Measurements from ENCODE around the gene ANXA9. TPM values are rescaled to one million over a fixed set of nuclear protein-coding genes. Genes with fewer than 3 reads are reported as not detected.

Gene ANXA9
- total RNA-seq, 1 donor from 2014 or later, result 0.49 TPM

DNA sequence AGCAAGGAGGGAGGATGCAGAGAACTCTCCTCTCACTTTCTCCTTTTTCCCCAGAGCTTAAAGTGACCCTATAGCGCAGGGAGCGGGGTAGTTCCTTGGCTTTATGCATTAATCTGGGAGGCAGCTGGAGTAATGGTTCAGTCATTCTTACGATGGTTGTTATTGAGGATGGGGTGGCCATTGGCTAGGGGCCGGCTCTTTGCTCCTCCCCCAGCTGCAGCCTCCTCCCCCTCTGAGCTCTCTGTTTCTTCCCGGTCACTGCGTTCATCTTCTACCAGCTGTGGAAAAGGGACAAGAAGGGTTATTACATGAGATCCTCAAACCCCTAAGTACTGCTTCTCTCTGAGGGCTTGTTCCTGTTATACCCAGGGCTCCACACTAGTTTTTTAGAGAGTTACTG lies 16.1 kb upstream of the ANXA9 start:
- intact Hi-C loops (cut with DNase I), result no loop called here
- H3K4me3 ChIP-seq, result no peak overlapping the region
- H3K27me3 ChIP-seq, result no peaks in the 10 kb centered on the region
- peaks cover 17% of the 10 kb centered on the region for H3K4me1 ChIP-seq
- TF ChIP-seq POLR2AphosphoS5 (IDR thresholded peaks at IDR 0.05; ENCODE audit: insufficient read depth in 1 of 2, low read depth in 1 of 2), result no peak
- no peak for TF ChIP-seq POLR2A (IDR thresholded peaks at IDR 0.05)
- TF ChIP-seq, protein P1, sequence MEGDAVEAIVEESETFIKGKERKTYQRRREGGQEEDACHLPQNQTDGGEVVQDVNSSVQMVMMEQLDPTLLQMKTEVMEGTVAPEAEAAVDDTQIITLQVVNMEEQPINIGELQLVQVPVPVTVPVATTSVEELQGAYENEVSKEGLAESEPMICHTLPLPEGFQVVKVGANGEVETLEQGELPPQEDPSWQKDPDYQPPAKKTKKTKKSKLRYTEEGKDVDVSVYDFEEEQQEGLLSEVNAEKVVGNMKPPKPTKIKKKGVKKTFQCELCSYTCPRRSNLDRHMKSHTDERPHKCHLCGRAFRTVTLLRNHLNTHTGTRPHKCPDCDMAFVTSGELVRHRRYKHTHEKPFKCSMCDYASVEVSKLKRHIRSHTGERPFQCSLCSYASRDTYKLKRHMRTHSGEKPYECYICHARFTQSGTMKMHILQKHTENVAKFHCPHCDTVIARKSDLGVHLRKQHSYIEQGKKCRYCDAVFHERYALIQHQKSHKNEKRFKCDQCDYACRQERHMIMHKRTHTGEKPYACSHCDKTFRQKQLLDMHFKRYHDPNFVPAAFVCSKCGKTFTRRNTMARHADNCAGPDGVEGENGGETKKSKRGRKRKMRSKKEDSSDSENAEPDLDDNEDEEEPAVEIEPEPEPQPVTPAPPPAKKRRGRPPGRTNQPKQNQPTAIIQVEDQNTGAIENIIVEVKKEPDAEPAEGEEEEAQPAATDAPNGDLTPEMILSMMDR (IDR thresholded peaks at IDR 0.05), result no peak
- H3K27ac ChIP-seq, result no peak overlapping the region
- no peaks in the 10 kb centered on the region for H3K9me3 ChIP-seq
- peaks cover 0 to 73% of the 10 kb centered on the region in 2 donors for H3K36me3 ChIP-seq
- no peak for DNase-seq (ENCODE audit: extremely low spot score in 2 of 2)

DNA sequence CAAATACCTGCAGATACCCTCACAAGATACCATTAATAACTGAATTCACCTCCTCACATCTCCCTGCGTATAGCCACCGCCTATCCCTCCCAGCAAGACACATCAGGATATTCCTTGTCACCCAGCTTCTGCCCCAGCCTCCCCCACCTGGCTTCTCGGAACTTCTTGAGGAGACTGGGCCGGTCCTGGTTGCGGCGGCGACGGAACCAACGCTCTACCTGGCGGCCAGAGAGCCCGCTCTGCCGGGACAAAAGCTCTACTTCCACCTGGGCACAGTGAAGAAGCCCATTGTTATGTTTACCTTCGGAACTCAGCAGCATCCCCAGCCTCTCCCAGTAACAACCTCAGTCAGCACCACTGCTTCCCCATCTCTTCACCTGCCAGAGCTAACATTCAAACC lies 14.2 kb upstream of the ANXA9 start:
- no peak for DNase-seq (ENCODE audit: extremely low spot score in 2 of 2)
- Histone ChIP-seq H3K9me3 (no peaks in the 10 kb centered on the region), H3K4me3 (no peak overlapping the region), H3K27me3 (no peaks in the 10 kb centered on the region), H3K36me3 (peaks cover 0 to 53% of the 10 kb centered on the region in 2 donors), H3K4me1 (peaks cover 36% of the 10 kb centered on the region), H3K27ac (no peak overlapping the region)
- intact Hi-C loops (cut with DNase I), result no loop called here
- TF ChIP-seq, protein P1 (IDR thresholded peaks at IDR 0.05), result no peak
- no peak for TF ChIP-seq POLR2A (IDR thresholded peaks at IDR 0.05)
- TF ChIP-seq POLR2AphosphoS5 (IDR thresholded peaks at IDR 0.05; ENCODE audit: insufficient read depth in 1 of 2, low read depth in 1 of 2), result no peak

GRCh38 chr1:150968491-150968890 lies 13.6 kb upstream of the ANXA9 start:
- intact Hi-C loops (cut with DNase I), result no loop called here
- H3K4me1 ChIP-seq, result peaks cover 42% of the 10 kb centered on the region
- no peak for TF ChIP-seq POLR2AphosphoS5 (IDR thresholded peaks at IDR 0.05; ENCODE audit: insufficient read depth in 1 of 2, low read depth in 1 of 2)
- TF ChIP-seq, protein P1 (IDR thresholded peaks at IDR 0.05), result no peak
- TF ChIP-seq POLR2A (IDR thresholded peaks at IDR 0.05), result no peak
- H3K9me3 ChIP-seq, result no peaks in the 10 kb centered on the region
- H3K27me3 ChIP-seq, result no peaks in the 10 kb centered on the region
- peaks cover 0 to 49% of the 10 kb centered on the region in 2 donors for H3K36me3 ChIP-seq
- DNase-seq (ENCODE audit: extremely low spot score in 2 of 2), result no peak
- no peak overlapping the region for H3K27ac ChIP-seq
- H3K4me3 ChIP-seq, result no peak overlapping the region

DNA sequence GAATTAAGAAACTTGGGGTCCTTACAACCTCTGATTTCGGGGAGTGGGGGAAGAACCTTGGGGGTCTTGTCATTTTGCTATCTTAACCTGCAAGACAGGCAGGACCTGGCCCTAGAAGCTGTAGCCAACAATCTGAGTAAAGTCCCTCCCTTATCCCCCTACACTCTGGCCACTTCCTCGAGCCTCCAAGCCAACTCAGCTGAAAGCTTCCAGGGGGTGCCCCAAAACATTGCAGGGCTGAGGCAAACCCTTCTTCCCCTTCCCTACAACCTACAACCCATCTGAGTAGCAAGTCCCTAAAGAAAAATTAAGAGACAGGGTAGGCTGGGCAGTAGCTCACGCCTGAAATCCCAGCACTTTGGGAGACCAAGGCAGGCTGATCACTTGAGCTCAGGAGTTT lies 12.5 kb upstream of the ANXA9 start:
- H3K4me1 ChIP-seq, result peaks cover 47% of the 10 kb centered on the region
- H3K4me3 ChIP-seq, result no peak overlapping the region
- intact Hi-C loops (cut with DNase I), result no loop called here
- H3K27ac ChIP-seq, result peak overlapping the region; percentile 22
- H3K9me3 ChIP-seq, result no peaks in the 10 kb centered on the region
- H3K36me3 ChIP-seq, result peaks cover 0 to 41% of the 10 kb centered on the region in 2 donors
- TF ChIP-seq, protein P1 (IDR thresholded peaks at IDR 0.05), result no peak
- TF ChIP-seq POLR2A (IDR thresholded peaks at IDR 0.05), result no peak
- no peak for TF ChIP-seq POLR2AphosphoS5 (IDR thresholded peaks at IDR 0.05; ENCODE audit: insufficient read depth in 1 of 2, low read depth in 1 of 2)
- DNase-seq (ENCODE audit: extremely low spot score in 2 of 2), result no peak
- no peaks in the 10 kb centered on the region for H3K27me3 ChIP-seq

DNA sequence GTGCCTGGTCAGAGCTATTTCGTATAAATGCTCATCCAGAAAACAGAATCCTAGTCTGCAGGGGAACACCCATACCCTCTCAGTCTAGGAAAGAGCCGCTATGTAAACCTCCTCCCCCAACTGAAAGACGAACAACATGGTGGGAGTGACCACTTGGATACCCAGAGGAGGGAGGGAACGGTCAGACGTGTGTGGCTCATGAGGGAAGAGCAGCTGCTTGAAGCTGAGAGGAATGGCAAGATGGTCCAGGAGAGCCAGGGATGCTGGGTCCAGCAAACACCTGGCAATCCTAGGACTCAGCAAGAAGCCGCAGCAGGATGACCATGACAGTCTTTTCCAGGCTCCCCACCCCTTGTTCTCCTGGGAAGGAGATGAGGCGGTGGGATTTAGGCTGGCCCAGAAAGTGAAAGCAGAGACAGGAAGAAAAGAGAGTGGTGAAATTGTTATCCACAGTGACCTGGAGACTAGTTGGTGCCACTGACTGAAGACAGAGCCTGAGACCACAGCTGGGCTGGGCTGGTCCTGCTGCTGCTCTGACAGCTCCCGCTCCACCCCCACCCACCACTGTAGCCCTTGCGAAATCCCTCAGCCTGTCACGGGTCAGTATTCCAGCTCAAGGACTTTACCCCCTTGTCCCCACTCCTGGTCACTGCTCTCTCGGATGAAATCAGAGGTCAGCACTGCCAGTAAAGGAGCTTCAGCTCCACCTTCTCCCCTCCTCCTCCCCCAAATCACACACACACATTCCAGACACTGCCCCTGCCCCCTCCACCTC lies 11.1 kb upstream of the ANXA9 start:
- no peak for DNase-seq (ENCODE audit: extremely low spot score in 2 of 2)
- no peaks in the 10 kb centered on the region for H3K27me3 ChIP-seq
- peak overlapping the region; percentile 11 to 67 for H3K4me3 ChIP-seq
- H3K4me1 ChIP-seq, result peaks cover 47% of the 10 kb centered on the region
- H3K27ac ChIP-seq, result peak overlapping the region; percentile 96
- intact Hi-C loops (cut with DNase I), result no loop called here
- TF ChIP-seq POLR2AphosphoS5 (IDR thresholded peaks at IDR 0.05; ENCODE audit: insufficient read depth in 1 of 2, low read depth in 1 of 2), result peak; percentile 18 to 74
- TF ChIP-seq, protein P1 (IDR thresholded peaks at IDR 0.05), result no peak
- TF ChIP-seq POLR2A (IDR thresholded peaks at IDR 0.05), result peak in 1 of 2 donors; percentile 15
- no peaks in the 10 kb centered on the region for H3K9me3 ChIP-seq
- peaks cover 0 to 27% of the 10 kb centered on the region in 2 donors for H3K36me3 ChIP-seq
